Omental fat pad (tissue), 4 donors: ENCODE measurements around the gene KRT2. TPM values are rescaled to one million over a fixed set of nuclear protein-coding genes. Genes with fewer than 3 reads are reported as not detected.

Experiments used
- ATAC-seq: fragments of 150-250 bp; one replicate; pipeline ENCODE4 v1.9.1; 2016; ENCODE audit warnings: mild to moderate bottlenecking, moderate library complexity; ENCODE audit not compliant: low FRiP score
- DNase-seq: peaks from one replicate; pipeline ENCODE4 v3.0.0-alpha.2; 2019; ENCODE audit warnings: low spot score
- CTCF ChIP-seq, 3 donors: fragments of 450-650 bp; IDR thresholded peaks; one replicate each; pipeline ENCODE4 v1.5.1; 2016 to 2017; ENCODE audit warnings: antibody characterized with exemption in 3 of 3, mild to moderate bottlenecking in 3 of 3, moderate library complexity in 2 of 3
- total RNA-seq, 4 donors: library from RNA; depleted of rRNA; stranded (reverse); fragments of >200 nt; gene quantifications; one replicate each; pipeline ENCODE4 v1.1.0, GENCODE V29; 2016

The KRT2 gene
- total RNA-seq, 4 donors from 2014 or later: not detected

GRCh38 chr12:52630599-52631200, 21.3 kb downstream of the KRT2 start:
- DNase-seq: no peak
- no peak for ATAC-seq

DNA sequence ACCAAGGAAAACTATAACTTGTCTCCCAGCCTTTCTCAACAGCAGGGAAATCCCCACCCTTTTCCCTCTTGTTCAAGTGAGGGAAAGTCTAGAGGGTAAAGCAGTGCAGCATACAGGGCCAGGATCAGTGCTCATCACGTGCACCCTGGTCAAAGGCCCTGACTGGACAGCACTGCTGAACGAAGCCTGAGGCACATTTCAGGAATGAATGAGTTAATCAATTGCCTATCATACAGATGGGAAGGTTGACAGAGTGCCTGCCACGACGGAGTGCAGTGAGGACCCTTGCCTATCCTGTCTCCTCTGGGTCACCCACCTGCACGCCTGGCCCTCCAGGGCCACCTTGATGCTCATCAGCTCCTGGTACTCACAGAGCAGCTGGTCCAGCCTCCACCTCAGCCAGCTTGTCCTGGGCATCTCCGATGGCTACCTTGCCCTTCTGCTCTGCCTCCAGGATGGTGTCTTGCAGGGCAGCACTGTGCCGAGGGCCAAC, 22.0 kb downstream of the KRT2 start:
- no peak for TF ChIP-seq CTCF (IDR thresholded peaks at IDR 0.05)
- DNase-seq (no peak), ATAC-seq (no peak)

More at GRCh38 chr12:52630599-52631200, 21.3 kb downstream of the KRT2 start:
- no peak for TF ChIP-seq CTCF (IDR thresholded peaks at IDR 0.05)

- TF ChIP-seq CTCF (IDR thresholded peaks at IDR 0.05): no peak
- ATAC-seq (no peak), DNase-seq (no peak)
Measured at GRCh38 chr12:52629281-52630007, 22.6 kb downstream of the KRT2 start.

DNA sequence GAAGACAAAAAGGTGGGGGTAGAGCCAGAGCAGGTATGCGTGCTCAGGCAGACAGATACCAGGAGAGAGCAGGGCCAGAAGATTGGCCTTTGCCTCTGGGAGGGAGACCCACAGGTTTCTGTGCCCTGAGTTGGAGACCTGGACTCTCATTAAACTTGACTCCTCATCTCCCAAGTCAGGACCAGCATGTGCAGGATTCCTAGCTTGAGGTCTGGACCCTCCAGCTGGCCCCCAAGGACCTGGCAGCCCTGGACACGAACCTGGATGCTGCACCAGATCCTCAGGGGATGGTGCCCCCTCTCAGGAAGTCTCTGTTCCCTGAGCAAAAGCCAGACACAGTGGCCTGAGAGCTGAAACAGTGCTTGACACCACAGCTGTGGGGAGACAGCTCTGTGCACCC, 23.2 kb downstream of the KRT2 start:
- DNase-seq (no peak), ATAC-seq (no peak)
- no peak for TF ChIP-seq CTCF (IDR thresholded peaks at IDR 0.05)

- DNase-seq (no peak), ATAC-seq (no peak)
- TF ChIP-seq CTCF (IDR thresholded peaks at IDR 0.05): no peak
Measured at GRCh38 chr12:52628111-52628507, 23.9 kb downstream of the KRT2 start.

DNA sequence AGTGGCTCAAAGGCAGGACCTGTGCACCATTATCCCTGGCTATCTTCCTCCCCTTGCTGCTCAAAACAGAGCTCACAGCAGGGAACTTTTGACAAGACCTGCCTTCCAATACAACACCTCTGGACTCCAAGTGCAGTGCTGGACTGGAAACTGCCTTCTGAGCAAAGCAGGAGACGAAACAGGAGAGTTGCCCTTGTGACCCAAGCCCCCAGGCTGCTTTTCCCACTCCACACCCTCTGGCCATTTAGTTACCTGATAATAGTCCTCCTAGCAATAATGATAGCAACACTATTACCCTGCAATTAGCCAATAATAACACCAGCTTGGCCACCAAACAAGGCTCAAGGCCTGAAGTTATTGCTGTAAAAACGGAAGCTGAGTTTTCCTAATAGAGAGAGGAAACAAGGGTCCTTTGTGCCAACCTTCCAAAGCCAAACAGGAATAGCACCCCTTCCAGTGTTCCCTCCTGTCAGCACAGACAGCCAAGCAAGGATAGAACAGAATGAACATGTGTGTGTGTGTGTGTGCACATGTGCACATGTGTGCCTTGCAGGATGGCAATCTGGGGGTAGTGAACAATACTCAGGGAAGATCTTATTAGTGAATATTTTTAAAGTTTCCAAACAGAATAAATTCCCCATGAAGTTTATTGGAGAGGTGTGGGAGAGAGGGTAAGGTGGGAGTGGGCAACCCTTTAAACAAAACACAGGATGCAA, 24.5 kb downstream of the KRT2 start:
- TF ChIP-seq CTCF (IDR thresholded peaks at IDR 0.05): no peak
- ATAC-seq: no peak
- DNase-seq: no peak
